Measurements from ENCODE around the gene DNAJB4. TPM values are rescaled to one million over a fixed set of nuclear protein-coding genes. Genes with fewer than 3 reads are reported as not detected.

DNAJB4 gene
- total and polyA plus RNA-seq, 2 of the 13 experiments (the other 11 are each of a cell fraction or from before 2014, with no cell fraction given): 4.4 to 18.6 TPM

- no peak for TF ChIP-seq MTERF4 (CRISPR knock-in tag; IDR thresholded peaks at IDR 0.05)
- TF ChIP-seq ZNF530 (CRISPR knock-in tag; IDR thresholded peaks at IDR 0.05; ENCODE audit: low read depth): no peak
- no peak for TF ChIP-seq ZBTB2 (CRISPR knock-in tag; IDR thresholded peaks at IDR 0.05; ENCODE audit: low read depth)
- 0 out of 2 replicates have a peak, but pooled peaks have one; percentile 56 for TF ChIP-seq ZNF609 (CRISPR knock-in tag; IDR thresholded peaks at IDR 0.05; ENCODE audit: borderline replicate concordance)
- TF ChIP-seq RBM39 (IDR thresholded peaks at IDR 0.05; ENCODE audit: low read depth, low read length, poor library complexity, severe bottlenecking): peak; percentile 28
- no peak for TF ChIP-seq U2AF1 (optimal IDR thresholded peaks at IDR 0.05; ENCODE audit: low read depth, low read length)
- TF ChIP-seq BCL6 (CRISPR knock-in tag; IDR thresholded peaks at IDR 0.05): no peak
- TF ChIP-seq RFX1 (IDR thresholded peaks at IDR 0.05): no peak
- TF ChIP-seq ZFP36 (IDR thresholded peaks at IDR 0.05; ENCODE audit: borderline replicate concordance, low read depth, low read length, partially characterized antibody): no peak
- 0 out of 2 replicates have a peak, but pooled peaks have one; percentile 18 for TF ChIP-seq FOXJ3 (CRISPR knock-in tag; IDR thresholded peaks at IDR 0.05; ENCODE audit: borderline replicate concordance)
- 0 out of 2 replicates have a peak, but pooled peaks have one; percentile 38 for TF ChIP-seq SRY (CRISPR knock-in tag; IDR thresholded peaks at IDR 0.05)
- no peak; the same call in 1 of the 2 replicates for TF ChIP-seq ZNF776 (CRISPR knock-in tag; IDR thresholded peaks at IDR 0.05)
- TF ChIP-seq FLYWCH1 (CRISPR knock-in tag; IDR thresholded peaks at IDR 0.05): no peak
- no peak; the same call in 1 of the 2 replicates for TF ChIP-seq NR2F2 (IDR thresholded peaks at IDR 0.05; ENCODE audit: borderline replicate concordance, low read depth)
- TF ChIP-seq HOXA5 (CRISPR knock-in tag; IDR thresholded peaks at IDR 0.05): no peak; the same call in 1 of the 2 replicates
- peak; percentile 50; the same call in 1 of the 2 replicates for TF ChIP-seq ZNF878 (CRISPR knock-in tag; IDR thresholded peaks at IDR 0.05)
- TF ChIP-seq STAG1 (CRISPR knock-in tag; IDR thresholded peaks at IDR 0.05): peak; percentile 38
- TF ChIP-seq RAD21 (CRISPR knock-in tag; IDR thresholded peaks at IDR 0.05): peak; percentile 29; the same call in 1 of the 2 replicates
- no peak for TF ChIP-seq PHB2 (IDR thresholded peaks at IDR 0.05; ENCODE audit: partially characterized antibody)
These were observed 25.5 kb upstream of the DNAJB4 start, which contains the start of gene FUBP1 (continued) for GRCh38 chr1:77978969-77979876.
